Measurements from ENCODE around the gene CDK5. TPM values are rescaled to one million over a fixed set of nuclear protein-coding genes. Genes with fewer than 3 reads are reported as not detected.

The CDK5 gene
- total RNA-seq, 1 donor from 2014 or later = 47.9 TPM

- Histone ChIP-seq H3K9ac (ENCODE audit: low read length) (no peak within 1 kb of the TSS), H3K36me3 (ENCODE audit: insufficient read depth, low read length) (no peaks in the 10 kb centered on the region), H3K79me2 (ENCODE audit: insufficient read depth, low read length) (no peaks in the 10 kb centered on the region), H3K4me3 (ENCODE audit: insufficient read depth, low read depth, low read length) (no peak within 1 kb of the TSS), H3K4me1 (ENCODE audit: insufficient read depth, low read length) (peaks cover 11% of the 10 kb centered on the region), H2AFZ (ENCODE audit: low read depth, low read length) (no peak within 1 kb of the TSS), H3K9me3 (ENCODE audit: insufficient read depth, low read depth, low read length) (no peaks in the 10 kb centered on the region), H3K27ac (ENCODE audit: low read depth, low read length) (no peak within 1 kb of the TSS), H4K20me1 (ENCODE audit: insufficient read depth, low read length) (peaks cover 19% of the 10 kb centered on the region), H3K4me2 (ENCODE audit: low read length) (no peak within 1 kb of the TSS), H3K27me3 (ENCODE audit: insufficient read depth, low read length) (peaks cover 5% of the 10 kb centered on the region)
- Mint-ChIP-seq H3K27me3 (ENCODE audit: low read depth, unreplicated experiment) (peaks cover 14% of the 10 kb centered on the region), H3K4me1 (ENCODE audit: low read depth, unreplicated experiment) (peaks cover 5% of the 10 kb centered on the region), H3K4me3 (ENCODE audit: unreplicated experiment) (no peak within 1 kb of the TSS), H3K27ac (ENCODE audit: unreplicated experiment) (peak within 1 kb of the TSS; percentile 77), H3K9me3 (ENCODE audit: unreplicated experiment) (no peaks in the 10 kb centered on the region), H3K36me3 (ENCODE audit: low read depth, unreplicated experiment) (peaks cover 14% of the 10 kb centered on the region)
- no peak for DNase-seq (ENCODE audit: low read depth)
- no peak for TF ChIP-seq CTCF (IDR thresholded peaks at IDR 0.05; ENCODE audit: insufficient read depth, low read depth, low read length)
- TF ChIP-seq EZH2 (IDR thresholded peaks at IDR 0.05; ENCODE audit: insufficient read depth, low read length) = no peak
- FAIRE-seq = no peak
Measured at GRCh38 chr7:151047976-151048815, 9.5 kb downstream of the CDK5 start, which contains the start of gene ASIC3. Gene ASIC3, plus strand, starts transcription at chr7:151048531. Its CDS starts 355 bp downstream, at chr7:151048886.

GRCh38 chr7:151046603-151047573 is 10.8 kb downstream of the CDK5 start:
- Histone ChIP-seq H3K4me1 (ENCODE audit: insufficient read depth, low read length) (peaks cover 11% of the 10 kb centered on the region), H2AFZ (ENCODE audit: low read depth, low read length) (no peak overlapping the region), H3K79me2 (ENCODE audit: insufficient read depth, low read length) (no peaks in the 10 kb centered on the region), H3K27ac (ENCODE audit: low read depth, low read length) (no peak overlapping the region), H3K9ac (ENCODE audit: low read length) (no peak overlapping the region), H3K4me2 (ENCODE audit: low read length) (no peak overlapping the region), H3K9me3 (ENCODE audit: insufficient read depth, low read depth, low read length) (no peaks in the 10 kb centered on the region), H3K27me3 (ENCODE audit: insufficient read depth, low read length) (peaks cover 5% of the 10 kb centered on the region), H3K36me3 (ENCODE audit: insufficient read depth, low read length) (no peaks in the 10 kb centered on the region), H4K20me1 (ENCODE audit: insufficient read depth, low read length) (peaks cover 10% of the 10 kb centered on the region), H3K4me3 (ENCODE audit: insufficient read depth, low read depth, low read length) (no peak overlapping the region)
- TF ChIP-seq EZH2 (IDR thresholded peaks at IDR 0.05; ENCODE audit: insufficient read depth, low read length) (no peak), CTCF (IDR thresholded peaks at IDR 0.05; ENCODE audit: insufficient read depth, low read depth, low read length) (no peak)
- Mint-ChIP-seq H3K4me1 (ENCODE audit: low read depth, unreplicated experiment) (peaks cover 5% of the 10 kb centered on the region), H3K27me3 (ENCODE audit: low read depth, unreplicated experiment) (peaks cover 8% of the 10 kb centered on the region), H3K27ac (ENCODE audit: unreplicated experiment) (peak overlapping the region; percentile 28), H3K9me3 (ENCODE audit: unreplicated experiment) (no peaks in the 10 kb centered on the region), H3K36me3 (ENCODE audit: low read depth, unreplicated experiment) (peaks cover 8% of the 10 kb centered on the region), H3K4me3 (ENCODE audit: unreplicated experiment) (no peak overlapping the region)
- DNase-seq (ENCODE audit: low read depth) (peak; percentile 57), FAIRE-seq (no peak)
